Suprapubic skin (tissue), 4 donors: ENCODE results near the gene KCNG2.

ENCODE experiments used
- POLR2A ChIP-seq, 2 donors: fragments of 450-650 bp; IDR thresholded peaks; one replicate each; pipeline ENCODE4 v1.6.1; 2017; ENCODE audit warnings: antibody characterized with exemption in 2 of 2, mild to moderate bottlenecking in 2 of 2, moderate library complexity in 2 of 2
- POLR2AphosphoS5 ChIP-seq, 3 donors: sonication (generic); formaldehyde crosslinking; IDR thresholded peaks; one replicate each; pipeline ENCODE4 v1.6.1; 2017; ENCODE audit warnings: antibody characterized with exemption in 3 of 3
- TF ChIP-seq, protein P1 (sequence below), 2 donors: fragments of 200-600 bp in 1 of 2; fragments of 450-650 bp in 1 of 2; sonication (generic) in 1 of 2; IDR thresholded peaks; one replicate each; pipeline ENCODE4 v1.5.1; 2016 to 2019; ENCODE audit warnings: antibody characterized with exemption in 2 of 2, mild to moderate bottlenecking in 1 of 2, moderate library complexity in 1 of 2

GRCh38 chr18:79796016-79796415 is 1.7 kb upstream of the KCNG2 start:
- TF ChIP-seq, protein P1, sequence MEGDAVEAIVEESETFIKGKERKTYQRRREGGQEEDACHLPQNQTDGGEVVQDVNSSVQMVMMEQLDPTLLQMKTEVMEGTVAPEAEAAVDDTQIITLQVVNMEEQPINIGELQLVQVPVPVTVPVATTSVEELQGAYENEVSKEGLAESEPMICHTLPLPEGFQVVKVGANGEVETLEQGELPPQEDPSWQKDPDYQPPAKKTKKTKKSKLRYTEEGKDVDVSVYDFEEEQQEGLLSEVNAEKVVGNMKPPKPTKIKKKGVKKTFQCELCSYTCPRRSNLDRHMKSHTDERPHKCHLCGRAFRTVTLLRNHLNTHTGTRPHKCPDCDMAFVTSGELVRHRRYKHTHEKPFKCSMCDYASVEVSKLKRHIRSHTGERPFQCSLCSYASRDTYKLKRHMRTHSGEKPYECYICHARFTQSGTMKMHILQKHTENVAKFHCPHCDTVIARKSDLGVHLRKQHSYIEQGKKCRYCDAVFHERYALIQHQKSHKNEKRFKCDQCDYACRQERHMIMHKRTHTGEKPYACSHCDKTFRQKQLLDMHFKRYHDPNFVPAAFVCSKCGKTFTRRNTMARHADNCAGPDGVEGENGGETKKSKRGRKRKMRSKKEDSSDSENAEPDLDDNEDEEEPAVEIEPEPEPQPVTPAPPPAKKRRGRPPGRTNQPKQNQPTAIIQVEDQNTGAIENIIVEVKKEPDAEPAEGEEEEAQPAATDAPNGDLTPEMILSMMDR (IDR thresholded peaks at IDR 0.05) = no peak
- no peak for TF ChIP-seq POLR2A (IDR thresholded peaks at IDR 0.05)
- TF ChIP-seq POLR2AphosphoS5 (IDR thresholded peaks at IDR 0.05) = no peak
